GM13977 (cell line): ENCODE data around the gene EXOC3L4.
A peak's percentile ranks its signal among the peaks of the same experiment; 100 is the strongest.

ENCODE experiments used
- DNase-seq: peaks from one replicate; pipeline ENCODE4 v3.0.0; 2012; ENCODE audit warnings: low spot score
- CTCF ChIP-seq: IDR thresholded peaks from 2 replicates; pipeline ENCODE4 v1.5.1; 2012; ENCODE audit warnings: mild to moderate bottlenecking, control low read depth; ENCODE audit not compliant: insufficient read depth; ENCODE audit errors: extremely low read depth, missing control alignments
- in situ Hi-C: fragments of 300-500 bp; cut with MboI; formaldehyde crosslinking; loops from one replicate; pipeline ENCODE4 v1.12.0; 2022; ENCODE audit warnings: low sequenced_read_pairs, low pct_unique_long_range_greater_than_20kb, mixed read lengths, inconsistent platforms; ENCODE audit not compliant: unreplicated experiment

Gene EXOC3L4

GRCh38 chr14:103070263-103070885, 24.2 kb upstream of the EXOC3L4 start:
- TF ChIP-seq CTCF, result no peak
- DNase-seq, result no peak
- in situ Hi-C loops, result no loop called here

DNA sequence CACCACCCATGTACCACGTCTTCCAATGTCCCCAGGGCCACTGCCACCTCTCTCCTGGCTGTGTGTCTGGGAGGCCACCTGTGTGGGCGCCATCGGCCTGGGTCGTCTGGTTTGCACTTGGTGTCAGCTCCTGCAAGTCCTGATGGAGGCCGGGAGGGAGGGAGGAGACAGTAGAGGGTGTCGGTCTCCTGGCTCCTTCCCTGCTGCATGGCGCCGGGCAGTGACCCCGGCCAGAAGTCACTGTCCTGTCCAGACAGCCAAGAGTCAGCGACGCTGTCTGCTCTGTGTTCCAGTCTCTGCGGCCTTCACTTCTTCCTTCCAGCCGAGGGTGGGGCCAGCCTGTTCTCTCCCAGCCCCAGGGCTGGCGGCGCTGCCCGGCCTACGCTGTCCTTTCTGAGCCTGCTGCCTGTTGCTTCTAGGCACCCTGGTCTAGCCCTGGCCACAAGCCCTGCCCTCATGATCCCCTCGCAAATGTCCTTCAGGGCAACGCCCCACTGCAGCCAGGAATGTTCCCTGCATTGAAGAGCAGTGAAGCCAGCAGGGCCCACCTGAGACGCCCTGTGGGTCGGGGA, 23.5 kb upstream of the EXOC3L4 start:
- DNase-seq, result no peak
- no peak for TF ChIP-seq CTCF
- in situ Hi-C loops, result no loop called here

DNA sequence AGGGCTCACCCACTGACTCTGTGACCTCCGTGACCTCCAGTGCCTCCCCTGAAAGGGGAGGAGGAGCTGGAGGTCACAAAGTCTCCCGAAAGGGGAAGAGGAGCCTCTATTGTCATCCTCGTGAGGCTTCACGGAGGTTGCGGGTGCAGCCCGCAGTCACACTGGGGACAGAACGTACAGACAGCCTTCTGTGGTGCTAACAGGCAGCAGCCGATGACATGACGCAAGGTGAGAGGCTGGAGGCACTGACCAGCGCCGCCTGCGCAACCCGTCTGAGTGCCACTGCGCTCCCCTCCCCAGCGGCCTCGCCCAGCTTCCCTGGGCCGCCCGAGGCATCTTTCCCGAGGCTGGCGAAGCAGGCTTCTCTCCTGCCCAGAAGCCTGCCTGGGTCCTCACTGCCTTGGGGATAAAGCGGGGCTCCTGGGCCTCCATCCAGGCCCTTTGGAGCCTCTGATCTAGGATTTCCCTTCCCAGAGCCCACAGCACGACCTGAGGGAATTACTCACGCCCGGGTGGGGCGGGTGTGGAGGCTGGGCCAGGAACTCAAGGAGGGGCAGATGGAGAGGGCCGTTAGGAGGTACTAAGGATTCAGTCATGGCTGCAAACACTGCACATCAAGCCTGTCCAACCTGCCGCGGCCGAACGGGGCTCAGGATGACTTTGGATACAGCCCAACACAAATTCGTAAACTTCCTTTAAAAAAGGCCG, 22.8 kb upstream of the EXOC3L4 start:
- in situ Hi-C loops, result no loop called here
- no peak for DNase-seq
- no peak for TF ChIP-seq CTCF

DNA sequence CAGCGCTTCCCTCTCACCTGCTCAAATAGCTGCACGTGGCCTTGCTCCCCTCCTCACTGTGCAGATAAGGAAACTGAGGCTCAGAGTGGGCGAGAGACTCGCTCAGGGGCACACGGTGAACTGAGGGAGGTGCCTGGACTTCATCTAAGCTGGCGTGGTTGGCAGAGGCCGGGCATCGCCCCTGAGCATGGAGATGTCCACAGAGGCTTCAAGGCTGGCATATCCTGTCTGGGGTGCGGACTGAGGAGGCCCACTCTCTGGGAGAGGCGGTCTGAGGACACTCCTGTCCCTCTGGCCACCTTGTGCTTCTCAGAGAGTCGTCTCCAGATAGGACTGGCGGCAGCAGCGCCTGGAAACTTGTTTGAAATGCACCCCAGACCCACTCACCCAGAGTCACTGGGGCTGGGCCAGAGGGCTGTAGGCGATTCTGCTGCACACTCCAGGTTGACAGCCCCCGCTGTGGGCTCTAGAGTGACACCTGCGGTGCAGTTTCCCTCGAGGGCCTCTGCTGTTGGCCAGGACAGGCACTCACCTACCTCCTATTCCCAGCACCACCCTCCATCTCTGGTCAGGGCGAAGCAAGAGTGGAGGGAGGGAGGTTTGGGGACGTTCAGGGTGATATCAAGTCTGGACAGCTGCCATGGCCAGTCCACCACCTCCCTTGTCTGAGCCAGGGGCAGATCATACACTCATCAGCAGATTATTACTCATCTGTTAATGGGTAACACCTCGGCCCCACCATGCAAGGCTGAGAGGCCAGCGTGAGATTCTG, 21.7 kb upstream of the EXOC3L4 start:
- TF ChIP-seq CTCF, result peak; percentile 12
- no peak for DNase-seq
- in situ Hi-C loops, result no loop called here

- DNase-seq, result no peak
- no peak for TF ChIP-seq CTCF
- in situ Hi-C loops, result no loop called here
Observed at GRCh38 chr14:103073367-103073875, 21.1 kb upstream of the EXOC3L4 start.
